GM12878 (cell line): Measurements from ENCODE around the gene AKNA. TPM values are rescaled to one million over a fixed set of nuclear protein-coding genes. Genes with fewer than 3 reads are reported as not detected.
A peak's percentile ranks its signal among the peaks of the same experiment; 100 is the strongest.

ENCODE experiments used
- ATF7 ChIP-seq: fragments of 450-650 bp; IDR thresholded peaks from 2 replicates; pipeline ENCODE4 v1.6.1; 2016; ENCODE audit warnings: low read depth, mild to moderate bottlenecking
- EED ChIP-seq: sonication (generic); IDR thresholded peaks from 2 replicates; pipeline ENCODE4 v1.6.1; 2016; ENCODE audit warnings: antibody characterized with exemption, low read depth
- EP300 ChIP-seq, 2 experiments: fragments of 150-350 bp in 1 of 2; IDR thresholded peaks; 2 replicates each; pipeline ENCODE4 v1.6.1; 2011 to 2012; ENCODE audit warnings: low read depth in 2 of 2, low read length in 2 of 2, borderline replicate concordance in 1 of 2, improper control_type of control experiment in 1 of 2, inconsistent platforms in 1 of 2; ENCODE audit not compliant: control insufficient read depth in 1 of 2
- HDGF ChIP-seq: fragments of 450-650 bp; IDR thresholded peaks from 2 replicates; pipeline ENCODE4 v1.6.1; 2016; ENCODE audit warnings: antibody characterized with exemption
- MYB ChIP-seq: fragments of 150-350 bp; IDR thresholded peaks from 2 replicates; pipeline ENCODE4 v1.6.1; 2014; ENCODE audit warnings: mild to moderate bottlenecking, low read depth, low read length, borderline replicate concordance
- NR2F1 ChIP-seq: fragments of 450-650 bp; conservative IDR thresholded peaks from 2 replicates; pipeline ENCODE4 v1.6.1; 2017; ENCODE audit warnings: mild to moderate bottlenecking
- NRF1 ChIP-seq: conservative IDR thresholded peaks from 2 replicates; pipeline ENCODE4 v1.6.1; 2011; ENCODE audit warnings: mild to moderate bottlenecking, low read depth, low read length, improper control_type of control experiment
- PRDM15 ChIP-seq: fragments of 450-650 bp; formaldehyde crosslinking; IDR thresholded peaks from 2 replicates; pipeline ENCODE4 v1.4.0; 2020; ENCODE audit warnings: mild to moderate bottlenecking, moderate library complexity
- SMC3 ChIP-seq: IDR thresholded peaks from 2 replicates; pipeline ENCODE4 v1.6.1; 2011; ENCODE audit warnings: low read length, improper control_type of control experiment, borderline replicate concordance
- SREBF1 ChIP-seq: IDR thresholded peaks from 2 replicates; pipeline ENCODE4 v1.6.1; 2012; ENCODE audit warnings: mild to moderate bottlenecking, low read length
- SREBF2 ChIP-seq: IDR thresholded peaks from 2 replicates; pipeline ENCODE4 v1.6.1; 2012; ENCODE audit warnings: mild to moderate bottlenecking, low read length
- ZNF207 ChIP-seq: fragments of 450-650 bp; IDR thresholded peaks from 2 replicates; pipeline ENCODE4 v1.6.1; 2014; ENCODE audit warnings: antibody characterized with exemption, mild to moderate bottlenecking, borderline replicate concordance
- ZNF384 ChIP-seq: IDR thresholded peaks from 2 replicates; pipeline ENCODE4 v1.6.1; 2012; ENCODE audit warnings: low read depth, mild to moderate bottlenecking, low read length, improper control_type of control experiment, borderline replicate concordance
- ZNF687 ChIP-seq: fragments of 450-650 bp; IDR thresholded peaks from 2 replicates; pipeline ENCODE4 v1.6.1; 2017; ENCODE audit warnings: mild to moderate bottlenecking, moderate library complexity
- ZZZ3 ChIP-seq: IDR thresholded peaks from 2 replicates; pipeline ENCODE4 v1.6.1; 2011; ENCODE audit warnings: low read depth; ENCODE audit not compliant: control insufficient read depth, insufficient read length
- polyA plus RNA-seq, 11 experiments: library from polyadenylated mRNA; depleted of rRNA in 4 of 11; unstranded in 6 of 11; stranded (reverse) in 5 of 11; fragments of >200 nt; fragmentation: Nextera tagmentation in 4 of 11; fragmentation: Illumina TruSeq in 1 of 11; extraction: Ambion mirVana in 4 of 11; extraction: Trizol in 1 of 11; gene quantifications; 1 replicate in 1 of 11; 2 replicates in 10 of 11; pipeline versions ENCODE4 v1.2.1 to v1.2.3, GENCODE V29; 2011 to 2016; ENCODE audit warnings: inconsistent platforms in 2 of 11, missing spikeins in 2 of 11, low read depth in 1 of 11
- total RNA-seq, 4 experiments: library from RNA; depleted of rRNA in 3 of 4; stranded (reverse); fragments of >200 nt in 3 of 4; fragmentation: Illumina TruSeq in 1 of 4; extraction: Trizol in 1 of 4; gene quantifications; 2 replicates each; pipeline versions ENCODE4 v1.2.1 to v1.2.3, GENCODE V29; 2013 to 2021

The AKNA gene
- total and polyA plus RNA-seq, 10 of the 15 experiments (the other 5 are each of a cell fraction or from before 2014, with no cell fraction given), result 1.6 to 132 (median 35.3) TPM

GRCh38 chr9:114382699-114383520 is 4.9 kb downstream of the AKNA start (continued):
- TF ChIP-seq SREBF1 (no peak), NRF1 (no peak), ZNF687 (peak; percentile 72; the same call in 1 of the 2 replicates), EP300 (IDR thresholded peaks at IDR 0.05; ENCODE audit: borderline replicate concordance in 1 of 2, control insufficient read depth in 1 of 2, low read depth in 2 of 2, low read length in 2 of 2) (peak in 1 of 2 experiments; percentile 78; a peak in 1 of 4 replicates), NR2F1 (no peak), ZZZ3 (no peak), ATF7 (no peak), EED (peak; percentile 87), ZNF384 (no peak), PRDM15 (CRISPR knock-in tag) (no peak), SREBF2 (no peak), SMC3 (peak; percentile 30; the same call in 1 of the 2 replicates), MYB (no peak), ZNF207 (no peak), HDGF (peak; percentile 74)
